Raji (cell line): ENCODE data around the gene NCAPD2.

Experiments used
- POLR2A ChIP-seq: IDR thresholded peaks from 2 replicates; pipeline ENCODE4 v1.6.1; 2011; ENCODE audit warnings: low read depth, low read length, control low read depth; ENCODE audit not compliant: insufficient read depth

NCAPD2 gene

GRCh38 chr12:6549684-6550151 is 55.8 kb downstream of the NCAPD2 start:
- TF ChIP-seq POLR2A, result no peak

GRCh38 chr12:6550294-6551062 is 56.6 kb downstream of the NCAPD2 start:
- TF ChIP-seq POLR2A, result no peak

GRCh38 chr12:6551063-6551461 is 57.2 kb downstream of the NCAPD2 start:
- TF ChIP-seq POLR2A, result no peak

- TF ChIP-seq POLR2A, result no peak
Observed at GRCh38 chr12:6551496-6552139, 57.7 kb downstream of the NCAPD2 start.

GRCh38 chr12:6552140-6552551 is 58.2 kb downstream of the NCAPD2 start:
- no peak for TF ChIP-seq POLR2A

GRCh38 chr12:6553051-6553868 is 59.4 kb downstream of the NCAPD2 start:
- no peak for TF ChIP-seq POLR2A

GRCh38 chr12:6554168-6555017 is 60.5 kb downstream of the NCAPD2 start:
- no peak for TF ChIP-seq POLR2A

- TF ChIP-seq POLR2A, result no peak
Observed at GRCh38 chr12:6555018-6555691, 61.3 kb downstream of the NCAPD2 start.

- TF ChIP-seq POLR2A, result no peak
Observed at GRCh38 chr12:6556857-6557256, 63.0 kb downstream of the NCAPD2 start.

- TF ChIP-seq POLR2A, result no peak
Observed at GRCh38 chr12:6559500-6559899, 65.6 kb downstream of the NCAPD2 start.

GRCh38 chr12:6560501-6561205 is 66.8 kb downstream of the NCAPD2 start:
- TF ChIP-seq POLR2A, result no peak

GRCh38 chr12:6562881-6563280 is 69.0 kb downstream of the NCAPD2 start:
- TF ChIP-seq POLR2A, result no peak

GRCh38 chr12:6563448-6564050 is 69.6 kb downstream of the NCAPD2 start:
- TF ChIP-seq POLR2A, result no peak

GRCh38 chr12:6567112-6567670 is 73.3 kb downstream of the NCAPD2 start:
- TF ChIP-seq POLR2A, result no peak
